ENCODE data around the gene SKAP1. TPM values are rescaled to one million over a fixed set of nuclear protein-coding genes. Genes with fewer than 3 reads are reported as not detected.

Gene SKAP1
- total and polyA plus RNA-seq, 10 donors = 11.5 to 28.9 (median 20.5) TPM

DNA sequence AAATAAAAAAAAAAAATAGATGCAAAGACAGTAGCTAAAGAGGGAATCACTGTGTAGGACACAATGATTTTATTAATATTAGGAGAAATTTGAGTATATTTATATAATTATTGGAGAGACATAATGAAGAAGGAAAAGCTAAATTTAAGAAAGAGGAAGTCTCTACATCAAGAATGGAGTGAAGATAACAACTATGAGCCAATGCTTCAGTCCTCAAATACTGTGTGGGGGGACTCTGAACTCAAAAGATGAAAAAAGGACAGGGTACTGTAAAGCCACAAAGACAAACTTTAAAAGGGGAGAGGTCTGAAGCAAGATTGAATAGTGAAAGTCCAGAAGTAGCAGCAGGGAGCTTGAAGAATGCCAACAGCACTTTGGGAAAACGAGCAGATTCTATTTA, 44.7 kb downstream of the SKAP1 start:
- DNase-seq = no peak
- intact Hi-C loops (cut with DNase I; ENCODE audit: low total_unique reads) = no loop called here
- Histone ChIP-seq H3K4me3 (no peak overlapping the region), H3K4me1 (peaks cover 0 to 3% (median 0%) of the 10 kb centered on the region in 6 donors), H3K27me3 (replicated peaks in 1 of 7) (peaks cover 0 to 34% (median 3%) of the 10 kb centered on the region in 7 donors), H3K27ac (no peak overlapping the region), H3K9me3 (no peaks in the 10 kb centered on the region), H3K36me3 (peaks cover 0 to 8% (median 0%) of the 10 kb centered on the region in 6 donors)
- TF ChIP-seq POLR2A (IDR thresholded peaks at IDR 0.05) = no peak
- no peak for TF ChIP-seq CTCF (IDR thresholded peaks at IDR 0.05 in 8 of 11, conservative IDR thresholded peaks at IDR 0.05 in 3 of 11)
- TF ChIP-seq POLR2AphosphoS5 (IDR thresholded peaks at IDR 0.05) = no peak
- 77 to 90% (median 84%) methylated on average over 1 of the region's 1 CpG for WGBS, 5 donors

DNA sequence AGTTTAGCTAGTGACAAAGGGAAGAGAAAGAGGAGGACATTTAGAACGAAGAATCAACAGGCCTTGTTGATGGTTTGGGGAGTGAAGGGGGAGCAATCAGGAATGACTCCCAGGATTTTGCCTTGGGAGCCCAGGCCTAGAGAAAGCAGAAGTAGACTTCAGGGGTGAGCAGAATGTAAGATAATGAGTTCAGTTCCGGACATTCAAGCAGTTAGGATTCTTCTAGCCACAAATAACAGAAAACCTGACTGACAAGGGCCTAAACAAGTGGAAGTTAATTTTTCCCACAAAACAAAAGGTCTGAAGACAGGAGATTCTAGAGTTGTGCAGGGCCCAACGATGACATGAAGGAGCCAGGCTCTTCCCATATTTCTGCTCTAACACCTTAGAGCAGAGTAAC, 45.9 kb downstream of the SKAP1 start:
- 74 to 91% (median 87%) methylated on average over 3 of the region's 3 CpGs for WGBS, 5 donors
- Histone ChIP-seq H3K36me3 (peaks cover 0 to 8% (median 0%) of the 10 kb centered on the region in 6 donors), H3K27me3 (replicated peaks in 1 of 7) (peaks cover 0 to 34% (median 3%) of the 10 kb centered on the region in 7 donors), H3K9me3 (no peaks in the 10 kb centered on the region), H3K27ac (no peak overlapping the region), H3K4me1 (peaks cover 0 to 3% (median 0%) of the 10 kb centered on the region in 6 donors), H3K4me3 (no peak overlapping the region)
- TF ChIP-seq CTCF (IDR thresholded peaks at IDR 0.05 in 8 of 11, conservative IDR thresholded peaks at IDR 0.05 in 3 of 11) (no peak), POLR2A (IDR thresholded peaks at IDR 0.05) (no peak), POLR2AphosphoS5 (IDR thresholded peaks at IDR 0.05) (no peak)
- no peak for DNase-seq
- intact Hi-C loops (cut with DNase I; ENCODE audit: low total_unique reads) = no loop called here

DNA sequence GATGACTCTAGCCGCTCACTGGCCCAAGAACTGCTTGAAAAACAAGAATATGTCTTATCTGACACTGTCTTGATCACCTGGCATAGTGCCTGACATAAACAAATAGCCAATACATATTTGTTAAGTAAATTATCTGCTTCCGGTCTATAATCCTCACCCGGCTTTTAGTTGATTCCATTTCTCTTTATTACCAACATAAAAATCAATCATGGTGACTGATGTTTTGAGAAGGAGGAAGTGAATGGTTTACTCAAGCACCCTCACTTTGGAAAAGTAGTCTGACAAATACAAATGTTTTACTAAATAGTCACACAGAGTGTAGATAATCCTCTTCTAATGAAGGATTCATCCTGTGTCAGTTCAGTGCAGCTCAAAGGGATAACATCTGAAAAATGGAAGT, 47.0 kb downstream of the SKAP1 start:
- Histone ChIP-seq H3K4me1 (peaks cover 0 to 3% (median 0%) of the 10 kb centered on the region in 6 donors), H3K4me3 (no peak overlapping the region), H3K9me3 (no peaks in the 10 kb centered on the region), H3K36me3 (peaks cover 0 to 8% (median 0%) of the 10 kb centered on the region in 6 donors), H3K27me3 (replicated peaks in 1 of 7) (peaks cover 0 to 34% (median 3%) of the 10 kb centered on the region in 7 donors), H3K27ac (no peak overlapping the region)
- 79 to 92% (median 85%) methylated on average over 3 of the region's 3 CpGs for WGBS, 5 donors
- DNase-seq = no peak
- TF ChIP-seq POLR2A (IDR thresholded peaks at IDR 0.05) (no peak), CTCF (IDR thresholded peaks at IDR 0.05 in 8 of 11, conservative IDR thresholded peaks at IDR 0.05 in 3 of 11) (no peak), POLR2AphosphoS5 (IDR thresholded peaks at IDR 0.05) (no peak)
- intact Hi-C loops (cut with DNase I; ENCODE audit: low total_unique reads) = no loop called here

DNA sequence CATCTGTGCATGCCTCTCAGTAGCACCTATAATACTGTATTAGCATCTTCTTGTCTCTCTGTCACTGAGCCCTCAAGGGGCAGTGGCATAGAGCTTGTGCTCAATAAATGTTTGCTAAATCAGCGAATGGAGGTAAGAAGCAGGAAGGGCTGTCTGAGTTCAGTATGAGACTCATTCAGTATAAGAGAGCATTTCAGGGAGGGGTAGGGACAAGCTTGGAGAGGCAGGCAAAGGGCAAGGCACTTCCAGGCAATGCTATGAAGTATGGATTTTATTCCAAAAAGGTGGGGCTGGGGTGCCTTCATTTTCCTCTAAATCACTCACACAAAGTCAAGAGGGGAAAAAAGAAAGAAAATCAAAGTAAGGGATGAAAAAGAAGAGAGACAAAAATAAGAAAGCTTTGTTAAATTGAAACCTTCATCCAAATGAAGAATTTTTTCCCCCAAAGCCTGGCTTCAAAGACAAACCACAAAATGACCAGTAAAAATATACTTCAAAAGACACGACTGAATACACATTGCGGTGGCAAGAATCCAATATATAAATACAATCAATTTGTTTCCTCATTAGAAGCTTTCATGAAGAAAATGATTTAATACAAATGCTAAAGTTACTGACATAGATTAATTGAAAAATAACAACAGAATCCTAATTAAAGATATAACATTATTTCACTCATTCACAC, 51.2 kb downstream of the SKAP1 start:
- H3K9me3 ChIP-seq = no peaks in the 10 kb centered on the region
- no peak overlapping the region for H3K27ac ChIP-seq
- H3K36me3 ChIP-seq = peaks cover 0 to 14% (median 0%) of the 10 kb centered on the region in 6 donors
- H3K4me3 ChIP-seq = no peak overlapping the region
- TF ChIP-seq POLR2A (IDR thresholded peaks at IDR 0.05) = no peak
- TF ChIP-seq POLR2AphosphoS5 (IDR thresholded peaks at IDR 0.05) = no peak
- no peak for TF ChIP-seq CTCF (IDR thresholded peaks at IDR 0.05 in 8 of 11, conservative IDR thresholded peaks at IDR 0.05 in 3 of 11)
- intact Hi-C loops (cut with DNase I; ENCODE audit: low total_unique reads) = no loop called here
- WGBS, 5 donors = 62 to 73% (median 65%) methylated on average over 3 of the region's 3 CpGs
- DNase-seq = no peak
- peaks cover 0 to 9% (median 0%) of the 10 kb centered on the region in 6 donors for H3K4me1 ChIP-seq
- peaks cover 0 to 23% (median 0%) of the 10 kb centered on the region in 7 donors for H3K27me3 ChIP-seq (replicated peaks in 1 of 7)
